Measurements from ENCODE around the gene DLST.

- no peak for TF ChIP-seq CTCF (IDR thresholded peaks at IDR 0.05)
- no peak for TF ChIP-seq POLR2A (IDR thresholded peaks at IDR 0.05)
Measured at GRCh38 chr14:74947353-74948227, 65.9 kb downstream of the DLST start.
